HG02884 (cell line): ENCODE results near the gene TMEM63C.
"Not testable (repeated sequence)": the region's sequence is repeated elsewhere in the genome, so short reads cannot be mapped to it uniquely, and the experiment has no call there.

Experiments used
- ATAC-seq: cut with Tn5 transposase; IDR thresholded peaks from one replicate; pipeline ENCODE4 v1.9.1; 2021; ENCODE audit warnings: mild to moderate bottlenecking, moderate library complexity; ENCODE audit not compliant: unreplicated experiment

Gene TMEM63C

DNA sequence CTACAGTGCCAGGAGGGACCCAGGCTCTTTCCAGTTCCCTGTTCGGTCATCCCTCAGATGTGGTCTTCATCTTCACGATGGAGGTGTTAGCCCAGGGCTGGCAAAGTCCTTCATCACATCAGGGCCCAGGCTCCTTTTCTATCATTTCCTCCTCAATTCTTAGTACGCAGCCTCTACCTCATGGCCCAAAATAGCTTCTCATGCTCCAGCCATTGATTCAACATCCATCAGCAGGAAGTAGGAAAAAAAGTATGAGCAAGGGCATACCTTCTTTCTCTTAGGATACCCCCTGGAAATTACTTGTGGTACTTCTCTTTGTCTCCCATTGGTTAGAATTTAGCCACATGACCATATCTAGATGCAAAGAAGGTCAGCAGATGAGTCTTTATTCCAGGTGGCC, 27.8 kb upstream of the TMEM63C start:
- no peak for ATAC-seq

GRCh38 chr14:77154421-77154820, 27.2 kb upstream of the TMEM63C start:
- no peak for ATAC-seq

GRCh38 chr14:77155083-77155482, 26.5 kb upstream of the TMEM63C start:
- no peak for ATAC-seq

DNA sequence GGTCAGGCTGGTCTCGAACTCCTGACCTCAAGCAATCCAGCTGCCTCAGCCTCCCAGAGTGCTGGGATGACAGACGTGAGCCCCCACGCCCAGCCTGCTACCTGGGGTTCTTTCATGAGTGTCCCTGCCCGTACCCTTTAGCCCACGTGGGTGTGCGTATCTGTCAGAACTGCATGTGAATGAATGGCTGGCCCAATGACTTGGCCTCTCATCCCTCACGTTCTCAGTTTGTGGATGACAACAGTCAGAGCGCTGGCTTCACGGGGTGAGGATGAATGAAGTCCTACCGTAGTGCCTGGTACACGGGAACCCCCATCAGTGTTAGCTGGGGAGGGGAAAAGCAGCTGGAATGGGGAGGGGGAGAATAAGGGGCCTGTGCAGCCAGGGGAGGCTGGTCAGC, 23.9 kb upstream of the TMEM63C start:
- no peak for ATAC-seq

GRCh38 chr14:77158175-77158881, 23.3 kb upstream of the TMEM63C start:
- ATAC-seq = no peak

- ATAC-seq = no peak
These were observed 22.7 kb upstream of the TMEM63C start for GRCh38 chr14:77158882-77159255.

DNA sequence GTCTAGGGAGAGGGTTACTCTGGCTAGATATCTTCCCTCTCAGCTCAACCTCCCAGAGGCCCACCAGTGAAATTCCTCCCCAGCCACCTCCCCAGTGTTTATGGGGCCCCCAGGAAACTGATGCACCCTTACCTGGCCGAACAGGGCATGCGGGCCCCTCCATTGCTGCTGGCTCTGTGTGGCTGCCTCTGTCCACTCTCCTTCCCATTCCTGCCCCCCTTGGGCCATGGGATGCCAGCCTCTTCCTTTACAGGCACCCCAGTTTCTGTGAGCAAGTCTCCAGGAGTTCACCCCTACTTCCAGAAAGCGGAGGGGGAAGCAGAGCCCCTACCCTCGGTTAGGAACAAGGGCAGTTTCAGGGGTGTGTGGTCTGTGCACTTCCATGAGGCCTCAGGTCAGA, 20.6 kb upstream of the TMEM63C start:
- no peak for ATAC-seq

DNA sequence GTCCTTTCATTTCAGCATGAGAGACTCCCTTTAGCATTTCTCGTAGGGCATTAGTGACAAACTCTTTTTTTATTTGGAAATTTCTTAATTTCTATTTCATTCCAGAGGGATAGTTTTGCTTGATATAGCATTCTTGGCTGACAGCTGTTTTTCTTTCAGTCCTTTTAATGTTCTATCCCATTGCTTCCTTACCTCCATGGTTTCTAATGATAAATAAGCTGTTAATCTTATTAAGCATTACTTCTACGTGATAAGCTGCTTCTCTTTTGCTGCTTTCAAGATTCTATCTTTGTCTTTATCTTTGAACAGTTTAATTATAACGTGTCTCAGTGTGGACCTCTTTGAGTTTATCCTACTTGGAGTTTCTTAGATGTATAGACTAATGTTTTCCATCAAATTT, 11.6 kb upstream of the TMEM63C start:
- no peak for ATAC-seq

- ATAC-seq = no peak
These were observed 8.7 kb upstream of the TMEM63C start for GRCh38 chr14:77172916-77173315.

- ATAC-seq = not testable (repeated sequence)
These were observed 7.5 kb upstream of the TMEM63C start for GRCh38 chr14:77173911-77174617.

DNA sequence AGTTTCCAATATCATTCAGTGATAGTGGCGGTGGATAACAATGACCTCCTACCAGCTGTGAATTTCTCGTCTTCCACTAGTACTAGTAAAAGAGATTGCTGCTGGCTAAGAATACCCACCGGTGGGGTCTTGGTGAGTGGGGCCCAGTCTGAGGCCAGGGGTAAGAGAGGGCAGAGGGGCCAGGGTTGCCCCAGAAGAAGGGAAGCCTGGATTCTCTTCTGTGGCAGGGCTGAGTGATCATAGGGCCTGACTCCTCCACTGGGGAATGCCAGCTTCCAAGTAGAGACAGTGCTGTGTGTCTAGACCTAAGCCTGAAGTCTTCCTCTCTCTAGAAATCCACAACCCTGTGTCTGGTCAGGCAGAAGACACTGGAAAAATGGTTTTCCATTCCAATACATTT, 5.8 kb upstream of the TMEM63C start:
- no peak for ATAC-seq

DNA sequence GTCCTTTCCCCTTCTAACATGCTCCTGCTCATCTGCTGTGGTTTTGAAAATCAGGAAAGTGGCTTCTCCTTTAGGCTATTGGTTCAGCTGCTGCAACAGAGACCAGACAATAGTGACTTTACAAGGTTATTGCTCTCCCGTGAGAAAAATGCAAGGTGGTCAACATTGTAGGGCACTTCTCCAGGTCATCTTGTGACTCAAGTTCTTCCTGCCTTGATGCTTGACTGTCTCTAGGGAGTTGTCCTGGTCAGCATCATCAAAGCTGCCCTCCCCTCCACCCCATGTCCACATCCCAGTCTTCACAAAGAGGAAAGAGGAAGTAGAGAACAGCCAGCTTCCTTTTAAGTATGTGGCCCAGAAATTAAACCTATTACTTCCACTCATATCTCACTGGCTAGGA, 3.9 kb upstream of the TMEM63C start:
- ATAC-seq = no peak

GRCh38 chr14:77178656-77179055, 2.9 kb upstream of the TMEM63C start:
- ATAC-seq = no peak

- no peak for ATAC-seq
These were observed 634 bp upstream of the TMEM63C start for GRCh38 chr14:77180726-77181602.

DNA sequence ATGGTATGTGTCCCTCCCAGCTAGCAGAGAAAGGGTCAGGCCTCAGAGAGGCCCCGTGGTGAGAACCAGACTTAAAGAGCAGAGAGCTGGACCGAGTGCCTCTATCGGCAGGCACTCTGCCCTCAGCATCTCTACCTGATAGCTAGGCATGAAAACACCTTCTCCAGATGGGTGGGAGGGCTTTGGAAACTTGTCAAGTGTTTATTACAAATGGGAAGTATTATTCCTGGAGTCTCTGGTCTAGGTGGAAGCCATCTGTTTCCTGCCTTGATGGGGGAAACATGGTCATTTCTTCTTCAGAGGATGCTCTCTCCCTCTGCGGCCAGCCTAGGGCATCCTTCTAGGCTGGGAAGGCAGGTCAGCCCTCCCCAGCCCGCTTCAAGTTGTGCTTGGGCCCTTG, 2.3 kb downstream of the TMEM63C start:
- no peak for ATAC-seq

GRCh38 chr14:77184396-77185092, 2.9 kb downstream of the TMEM63C start:
- no peak for ATAC-seq

GRCh38 chr14:77185093-77185465, 3.5 kb downstream of the TMEM63C start:
- ATAC-seq = no peak

GRCh38 chr14:77186911-77187648, 5.5 kb downstream of the TMEM63C start:
- ATAC-seq = no peak

- ATAC-seq = no peak
These were observed 6.0 kb downstream of the TMEM63C start for GRCh38 chr14:77187649-77188012.

GRCh38 chr14:77189479-77189878, 7.9 kb downstream of the TMEM63C start:
- no peak for ATAC-seq

GRCh38 chr14:77190977-77191376, 9.4 kb downstream of the TMEM63C start:
- ATAC-seq = no peak
